Measurements from ENCODE around the gene EXOC2.

EXOC2 gene

DNA sequence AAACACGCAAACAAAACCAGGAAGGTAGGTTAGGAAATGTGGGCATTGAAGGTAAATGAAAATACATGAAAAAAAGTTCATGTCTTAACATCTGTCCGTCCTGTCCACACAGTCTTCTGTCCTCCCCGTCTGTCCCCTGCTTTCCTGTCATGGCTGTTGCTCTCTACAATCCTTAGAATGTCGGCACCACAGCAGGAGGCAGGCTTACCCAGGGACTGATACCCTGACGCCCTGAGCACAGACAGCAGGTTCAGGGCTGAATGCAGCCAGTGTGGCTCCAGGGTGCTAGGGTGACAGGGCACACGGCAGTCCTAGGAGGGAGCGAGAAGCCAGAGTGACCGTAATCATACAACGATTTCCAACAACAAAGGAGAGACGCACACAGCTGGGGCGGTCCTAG is 177.7 kb downstream of the EXOC2 start:
- TF ChIP-seq, protein P1, sequence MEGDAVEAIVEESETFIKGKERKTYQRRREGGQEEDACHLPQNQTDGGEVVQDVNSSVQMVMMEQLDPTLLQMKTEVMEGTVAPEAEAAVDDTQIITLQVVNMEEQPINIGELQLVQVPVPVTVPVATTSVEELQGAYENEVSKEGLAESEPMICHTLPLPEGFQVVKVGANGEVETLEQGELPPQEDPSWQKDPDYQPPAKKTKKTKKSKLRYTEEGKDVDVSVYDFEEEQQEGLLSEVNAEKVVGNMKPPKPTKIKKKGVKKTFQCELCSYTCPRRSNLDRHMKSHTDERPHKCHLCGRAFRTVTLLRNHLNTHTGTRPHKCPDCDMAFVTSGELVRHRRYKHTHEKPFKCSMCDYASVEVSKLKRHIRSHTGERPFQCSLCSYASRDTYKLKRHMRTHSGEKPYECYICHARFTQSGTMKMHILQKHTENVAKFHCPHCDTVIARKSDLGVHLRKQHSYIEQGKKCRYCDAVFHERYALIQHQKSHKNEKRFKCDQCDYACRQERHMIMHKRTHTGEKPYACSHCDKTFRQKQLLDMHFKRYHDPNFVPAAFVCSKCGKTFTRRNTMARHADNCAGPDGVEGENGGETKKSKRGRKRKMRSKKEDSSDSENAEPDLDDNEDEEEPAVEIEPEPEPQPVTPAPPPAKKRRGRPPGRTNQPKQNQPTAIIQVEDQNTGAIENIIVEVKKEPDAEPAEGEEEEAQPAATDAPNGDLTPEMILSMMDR (IDR thresholded peaks at IDR 0.05; ENCODE audit: low read depth, low read length): no peak
- no peak overlapping the region for H3K4me3 ChIP-seq (ENCODE audit: low read depth, low read length)

DNA sequence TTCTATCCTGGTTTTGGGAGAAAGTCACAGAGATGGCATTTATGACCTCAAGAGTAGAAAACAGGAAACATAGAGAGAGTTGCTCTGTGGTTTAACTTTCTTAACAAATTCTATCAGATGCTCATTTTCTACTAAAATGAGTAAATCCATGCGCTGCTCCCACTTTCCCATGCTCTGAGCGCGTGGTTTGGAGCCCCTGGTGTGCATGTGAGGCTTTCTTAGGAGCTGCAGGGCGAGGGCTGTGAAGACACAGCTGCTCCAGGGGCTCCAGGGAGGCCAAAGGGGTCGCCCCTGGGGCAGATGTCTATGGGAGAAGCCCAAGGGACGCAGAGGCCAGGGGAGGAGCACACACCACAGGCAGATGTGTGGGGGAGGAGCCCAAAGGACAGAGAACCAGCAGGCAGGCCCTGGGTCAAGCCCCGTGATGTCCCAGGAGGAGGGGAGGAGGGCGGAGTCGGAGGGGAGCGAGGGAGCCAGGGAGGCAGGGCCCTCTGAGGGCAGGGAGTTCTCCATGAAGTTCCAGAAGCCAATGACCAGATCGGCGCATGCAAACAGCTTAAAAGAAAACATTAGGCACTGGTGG is 178.5 kb downstream of the EXOC2 start:
- TF ChIP-seq, protein P1 (IDR thresholded peaks at IDR 0.05; ENCODE audit: low read depth, low read length): no peak
- no peak overlapping the region for H3K4me3 ChIP-seq (ENCODE audit: low read depth, low read length)

DNA sequence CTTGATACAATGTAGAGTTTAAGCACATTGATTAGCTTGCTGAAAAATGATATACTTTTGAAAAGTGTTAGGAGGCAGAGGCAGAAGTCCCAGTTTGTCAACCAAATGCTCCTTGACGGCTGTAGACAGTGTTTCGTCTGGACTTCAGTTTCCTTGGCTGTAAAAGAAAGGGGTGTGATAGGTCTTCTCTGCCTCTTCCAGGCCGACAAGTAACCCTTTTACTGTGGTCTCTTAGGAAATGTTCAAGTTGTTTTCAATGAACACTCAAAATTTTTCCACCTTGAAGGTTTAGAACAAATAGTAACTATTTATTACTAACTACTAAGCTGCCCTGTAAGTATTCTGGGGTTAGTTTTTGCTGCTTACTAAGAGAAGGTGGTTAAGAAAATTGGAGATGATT is 179.0 kb downstream of the EXOC2 start:
- H3K4me3 ChIP-seq (ENCODE audit: low read depth, low read length): no peak overlapping the region
- TF ChIP-seq, protein P1 (IDR thresholded peaks at IDR 0.05; ENCODE audit: low read depth, low read length): no peak

DNA sequence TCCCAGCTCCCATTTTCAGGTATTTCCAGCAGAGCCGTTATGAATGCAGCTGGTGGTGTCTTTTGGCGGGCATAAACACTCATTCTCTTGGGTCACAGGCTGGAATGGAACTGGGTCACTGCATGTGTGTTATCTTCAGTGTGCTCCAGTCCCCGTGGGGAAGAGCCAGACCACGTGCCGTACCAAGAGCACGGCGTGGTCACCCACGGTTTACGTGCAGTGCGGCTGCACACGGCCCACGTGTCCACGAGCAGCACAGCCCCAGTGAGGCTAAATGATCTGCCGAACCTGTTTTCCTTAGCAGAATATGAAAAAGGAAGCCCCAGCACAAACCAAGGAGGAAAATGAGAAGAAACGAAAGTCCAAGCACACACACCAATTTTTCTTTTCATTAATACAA is 179.9 kb downstream of the EXOC2 start:
- TF ChIP-seq, protein P1 (IDR thresholded peaks at IDR 0.05; ENCODE audit: low read depth, low read length): no peak
- no peak overlapping the region for H3K4me3 ChIP-seq (ENCODE audit: low read depth, low read length)

DNA sequence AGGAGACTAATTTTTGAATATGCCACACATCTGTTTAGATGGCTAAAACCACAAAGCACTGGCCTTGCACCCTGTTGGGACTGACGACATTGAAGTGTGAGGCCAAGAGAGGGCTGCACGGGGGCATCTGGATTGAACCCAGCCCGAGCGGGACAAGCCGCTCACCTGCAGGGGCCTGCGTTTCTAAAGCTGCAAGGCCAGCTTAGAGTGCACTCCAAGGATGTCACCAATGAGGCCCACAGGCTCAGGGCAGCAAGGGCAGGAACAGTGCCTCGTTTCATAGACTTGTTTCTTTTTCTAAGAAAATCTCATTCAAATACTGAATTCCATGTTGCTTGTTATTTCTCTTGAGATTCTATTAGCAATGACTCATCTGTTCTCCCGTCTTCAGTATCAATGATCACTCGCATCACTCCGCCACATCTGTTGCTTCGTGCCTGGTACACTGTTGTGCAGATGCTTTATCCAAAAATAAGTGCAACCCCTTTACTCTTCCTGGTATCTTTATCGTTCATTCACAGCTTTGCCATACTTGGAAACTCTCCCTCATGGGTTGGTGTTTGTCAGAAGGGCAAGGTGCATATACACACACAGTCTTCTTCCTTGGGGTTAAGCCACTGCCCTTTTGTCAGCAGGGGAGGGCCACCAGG is 181.3 kb downstream of the EXOC2 start:
- TF ChIP-seq, protein P1 (IDR thresholded peaks at IDR 0.05; ENCODE audit: low read depth, low read length): no peak
- no peak overlapping the region for H3K4me3 ChIP-seq (ENCODE audit: low read depth, low read length)

DNA sequence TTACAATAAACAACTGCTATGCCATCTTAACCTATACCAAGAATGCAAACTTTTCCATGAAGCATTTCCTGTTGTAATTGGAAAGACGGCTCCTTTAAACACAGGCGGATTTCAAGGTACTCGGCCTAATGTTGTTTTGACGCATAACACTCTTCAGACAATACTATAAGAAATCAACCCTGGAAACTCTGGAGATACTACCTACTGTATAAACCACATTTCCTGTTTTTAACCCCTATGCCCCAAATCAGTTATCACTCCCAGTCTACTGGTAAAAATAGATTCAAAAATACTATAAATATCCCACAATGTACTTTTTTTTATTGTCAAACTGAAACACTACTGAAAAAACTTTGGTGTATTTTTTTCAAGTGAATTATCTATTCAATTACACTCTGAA is 183.3 kb downstream of the EXOC2 start:
- TF ChIP-seq, protein P1 (IDR thresholded peaks at IDR 0.05; ENCODE audit: low read depth, low read length): no peak
- no peak overlapping the region for H3K4me3 ChIP-seq (ENCODE audit: low read depth, low read length)

DNA sequence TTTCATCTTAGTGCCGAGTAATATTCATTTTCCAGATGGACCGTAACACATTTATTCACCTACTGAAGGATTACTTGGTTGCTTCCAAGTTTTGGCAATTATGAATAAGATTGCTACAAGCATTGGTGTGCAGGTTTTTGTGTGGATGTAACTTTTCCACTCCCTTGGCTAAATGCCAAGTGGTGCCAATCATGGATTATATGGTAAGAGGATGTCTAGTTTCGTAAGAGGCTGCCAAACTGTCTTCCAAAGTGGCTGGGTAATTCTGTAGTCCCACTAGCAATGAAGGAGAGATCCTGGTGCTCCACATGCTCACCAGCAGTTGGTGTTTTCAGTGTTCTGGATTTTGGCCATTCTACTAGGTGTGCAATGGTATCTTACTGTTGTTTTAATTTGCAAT is 184.3 kb downstream of the EXOC2 start:
- TF ChIP-seq, protein P1 (IDR thresholded peaks at IDR 0.05; ENCODE audit: low read depth, low read length): no peak
- no peak overlapping the region for H3K4me3 ChIP-seq (ENCODE audit: low read depth, low read length)

Measured in WI38 (cell line).